OCI-LY7 (cell line): ENCODE results near the gene LILRB3.

Experiments
- EZH2phosphoT487 ChIP-seq: fragments of 200-600 bp; sonication (generic); IDR thresholded peaks from 2 replicates; pipeline ENCODE4 v1.6.1; 2018; ENCODE audit warnings: low read depth, borderline replicate concordance, mild to moderate bottlenecking, mixed run types, antibody characterized with exemption, low read length, moderate library complexity, mixed read lengths
- TF ChIP-seq, protein P1 (sequence below): fragments of 200-600 bp; sonication (generic); conservative IDR thresholded peaks from 2 replicates; pipeline ENCODE4 v1.5.1; 2014; ENCODE audit warnings: mild to moderate bottlenecking, antibody characterized with exemption, low read length, moderate library complexity, mixed read lengths

DNA sequence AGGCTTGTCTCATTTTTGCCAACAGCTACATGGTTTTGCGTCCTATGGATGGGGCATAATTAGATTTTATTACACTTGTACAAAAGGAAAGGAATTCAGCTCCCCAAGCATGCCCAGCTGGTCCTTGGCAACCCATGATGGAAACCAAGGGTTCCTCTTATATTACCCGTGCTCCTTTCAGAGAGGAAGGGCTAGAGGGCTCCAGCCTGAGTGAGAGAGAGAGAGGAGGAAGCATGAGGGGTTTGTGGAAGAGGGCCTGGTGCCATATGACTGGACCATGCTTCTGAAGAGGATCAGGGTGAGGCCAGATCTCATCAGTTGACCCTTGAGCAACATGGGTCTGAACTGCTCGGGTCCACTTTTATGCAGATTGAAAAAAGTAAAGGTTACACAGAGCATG lies 25.7 kb downstream of the LILRB3 start:
- TF ChIP-seq, protein P1, sequence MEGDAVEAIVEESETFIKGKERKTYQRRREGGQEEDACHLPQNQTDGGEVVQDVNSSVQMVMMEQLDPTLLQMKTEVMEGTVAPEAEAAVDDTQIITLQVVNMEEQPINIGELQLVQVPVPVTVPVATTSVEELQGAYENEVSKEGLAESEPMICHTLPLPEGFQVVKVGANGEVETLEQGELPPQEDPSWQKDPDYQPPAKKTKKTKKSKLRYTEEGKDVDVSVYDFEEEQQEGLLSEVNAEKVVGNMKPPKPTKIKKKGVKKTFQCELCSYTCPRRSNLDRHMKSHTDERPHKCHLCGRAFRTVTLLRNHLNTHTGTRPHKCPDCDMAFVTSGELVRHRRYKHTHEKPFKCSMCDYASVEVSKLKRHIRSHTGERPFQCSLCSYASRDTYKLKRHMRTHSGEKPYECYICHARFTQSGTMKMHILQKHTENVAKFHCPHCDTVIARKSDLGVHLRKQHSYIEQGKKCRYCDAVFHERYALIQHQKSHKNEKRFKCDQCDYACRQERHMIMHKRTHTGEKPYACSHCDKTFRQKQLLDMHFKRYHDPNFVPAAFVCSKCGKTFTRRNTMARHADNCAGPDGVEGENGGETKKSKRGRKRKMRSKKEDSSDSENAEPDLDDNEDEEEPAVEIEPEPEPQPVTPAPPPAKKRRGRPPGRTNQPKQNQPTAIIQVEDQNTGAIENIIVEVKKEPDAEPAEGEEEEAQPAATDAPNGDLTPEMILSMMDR: no peak
- TF ChIP-seq EZH2phosphoT487: no peak
